Endothelial cell of umbilical vein (primary cell): ENCODE results near the gene NTN4. TPM values are rescaled to one million over a fixed set of nuclear protein-coding genes. Genes with fewer than 3 reads are reported as not detected.

Source experiments
- BruUV-seq: library from RNA; stranded (reverse); fragments of 400-500 nt; replicated peaks from 2 replicates; lab custom pipeline; 2021; lab: Mats Ljungman, UMichigan
- CTCF ChIA-PET: fragments of 300-600, 350-600 bp; sonication (Branson Sonifier 250); formaldehyde crosslinking; loops from one replicate; lab custom pipeline; 2021; ENCODE audit warnings: antibody characterized with exemption, inconsistent platforms; lab: Charles Lee
- POLR2A ChIA-PET: fragments of 300-600, 350-600 bp; sonication (Branson Sonifier 250); formaldehyde crosslinking; loops from one replicate; lab custom pipeline; 2021; ENCODE audit warnings: antibody characterized with exemption, inconsistent platforms; lab: Charles Lee
- DNase-seq: peaks from one replicate; pipeline ENCODE4 v3.0.0-alpha.2; 2011; ENCODE audit warnings: low read depth, low spot score
- FAIRE-seq: peaks from 2 replicates; lab custom pipeline; 2011; peaks lifted over from hg19 to GRCh38; lab: Jason Lieb, UNC
- H2AFZ ChIP-seq: 2 replicates; pipeline ENCODE4 v1.6.0; 2012; ENCODE audit warnings: low read depth, low read length, control low read depth, inconsistent platforms
- H3K27ac ChIP-seq: 2 replicates; pipeline ENCODE4 v1.5.1; 2011; ENCODE audit warnings: low read depth, mild to moderate bottlenecking, control low read depth, low read length, moderate library complexity; ENCODE audit not compliant: insufficient read depth
- H3K27me3 ChIP-seq, 2 experiments: 2 replicates each; pipeline versions ENCODE4 v1.6.0 to v1.6.1; 2011; ENCODE audit warnings: low read length in 2 of 2, mixed read lengths in 1 of 2; ENCODE audit not compliant: control insufficient read depth in 2 of 2, insufficient read depth in 2 of 2
- H3K36me3 ChIP-seq, 2 experiments: 2 replicates in 1 of 2; 3 replicates in 1 of 2; pipeline ENCODE4 v1.5.1; 2011; ENCODE audit warnings: low read length in 2 of 2, mild to moderate bottlenecking in 1 of 2, moderate library complexity in 1 of 2; ENCODE audit not compliant: control insufficient read depth in 2 of 2, insufficient read depth in 2 of 2; ENCODE audit errors: extremely low read depth in 1 of 2
- H3K4me1 ChIP-seq: 3 replicates; pipeline ENCODE4 v1.5.1; 2011; ENCODE audit warnings: mild to moderate bottlenecking, low read length; ENCODE audit not compliant: control insufficient read depth, insufficient read depth; ENCODE audit errors: extremely low read depth
- H3K4me2 ChIP-seq: 2 replicates; pipeline ENCODE4 v1.6.1; 2011; ENCODE audit warnings: low read length, control low read depth, mixed read lengths; ENCODE audit not compliant: insufficient read depth
- H3K4me3 ChIP-seq, 3 experiments: fragments of 200-600 bp in 1 of 3; sonication (generic), shearing (Covaris generic) in 1 of 3; replicated peaks in 1 of 3; 2 replicates each; pipeline ENCODE4 v1.5.1; 2011 to 2016; ENCODE audit warnings: control low read depth in 3 of 3, low read length in 3 of 3, mild to moderate bottlenecking in 2 of 3, inconsistent platforms in 1 of 3, low read depth in 1 of 3, moderate library complexity in 1 of 3; ENCODE audit not compliant: insufficient read depth in 1 of 3
- H3K79me2 ChIP-seq: 2 replicates; pipeline ENCODE4 v1.6.0; 2012; ENCODE audit warnings: low read length, inconsistent platforms; ENCODE audit not compliant: control insufficient read depth, insufficient read depth
- H3K9ac ChIP-seq: replicated peaks from 2 replicates; pipeline ENCODE3; 2011; ENCODE audit warnings: low read length, control low read depth; ENCODE audit not compliant: insufficient read depth; ENCODE audit errors: extremely low read depth
- H3K9me1 ChIP-seq: replicated peaks from 3 replicates; pipeline ENCODE4 v1.6.0; 2011; ENCODE audit warnings: mild to moderate bottlenecking, low read length; ENCODE audit not compliant: control insufficient read depth, insufficient read depth; ENCODE audit errors: extremely low read depth
- H3K9me3 ChIP-seq: replicated peaks from 2 replicates; pipeline ENCODE4 v1.5.1; 2012; ENCODE audit warnings: low read length, inconsistent platforms; ENCODE audit not compliant: control insufficient read depth, insufficient read depth
- H4K20me1 ChIP-seq: replicated peaks from 2 replicates; pipeline ENCODE3; 2011; ENCODE audit warnings: mild to moderate bottlenecking, low read length; ENCODE audit not compliant: control insufficient read depth, insufficient read depth; ENCODE audit errors: extremely low read depth
- EZH2 ChIP-seq: IDR thresholded peaks from 2 replicates; pipeline ENCODE4 v1.6.1; 2012; ENCODE audit warnings: borderline replicate concordance, low read depth, mild to moderate bottlenecking, moderate library complexity, low read length, inconsistent platforms; ENCODE audit not compliant: severe bottlenecking
- GATA2 ChIP-seq: IDR thresholded peaks from 2 replicates; pipeline ENCODE4 v1.7.0; 2011; ENCODE audit warnings: low read depth, mild to moderate bottlenecking, moderate library complexity, mixed read lengths, low read length; ENCODE audit not compliant: insufficient read length, insufficient read depth
- dilution Hi-C: fragments of 300-500 bp; cut with MboI; formaldehyde crosslinking; loops from one replicate; pipeline ENCODE4 v1.15.0; 2019; ENCODE audit warnings: low sequenced_read_pairs; ENCODE audit not compliant: extremely low pct_ligation_motif_present
- intact Hi-C: fragments of 100-400 bp; cut with micrococcal nuclease; formaldehyde crosslinking; loops from one replicate; pipeline ENCODE4 v1.10.0; 2022
- polyA plus RNA-seq, 4 experiments: library from polyadenylated mRNA; depleted of rRNA in 3 of 4; stranded (reverse) in 3 of 4; unstranded in 1 of 4; fragments of >200 nt; gene quantifications; 2 replicates each; pipeline versions ENCODE4 v1.2.1 to v1.2.3, GENCODE V29; 2011 to 2012; ENCODE audit warnings: missing spikeins in 1 of 4
- total RNA-seq: library from RNA; stranded (reverse); gene quantifications from 2 replicates; pipeline ENCODE4 v1.2.3, GENCODE V29; 2021
- TF ChIP-seq, protein P1 (sequence below), 2 donors: IDR thresholded peaks; 1 replicate in 1 of 2; 2 replicates in 1 of 2; pipeline ENCODE4 v1.5.1; 2011; ENCODE audit warnings: low read length in 2 of 2, mild to moderate bottlenecking in 2 of 2, moderate library complexity in 2 of 2, control low read depth in 1 of 2, inconsistent platforms in 1 of 2, low read depth in 1 of 2; ENCODE audit not compliant: insufficient read depth in 1 of 2; ENCODE audit errors: extremely low read depth in 1 of 2

Gene NTN4
- total and polyA plus RNA-seq, 2 donors (not counting 3 experiments of a cell fraction or from before 2014, with no cell fraction given) = 120 to 317 TPM

DNA sequence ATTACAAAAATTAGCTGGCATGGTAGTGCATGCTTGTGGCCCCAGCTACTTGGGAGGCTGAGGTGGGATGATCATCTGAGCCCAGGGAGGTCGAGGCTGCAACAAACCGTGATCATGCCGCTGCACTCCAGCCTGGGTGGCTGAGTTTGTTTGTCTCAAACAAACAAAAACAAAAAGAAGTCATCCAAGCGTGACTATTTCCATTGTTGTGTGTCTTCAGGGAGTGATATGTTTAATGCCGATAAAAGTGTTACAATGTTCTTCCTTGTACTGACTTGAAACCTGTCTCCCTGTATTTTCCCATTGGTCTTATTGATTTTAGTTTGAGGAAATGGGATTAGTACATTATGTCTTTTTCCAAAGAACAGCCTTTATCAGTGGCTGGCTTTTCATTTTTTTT is 163.7 kb downstream of the NTN4 start:
- no peaks in the 10 kb centered on the region for H3K9me3 ChIP-seq
- no peak for DNase-seq
- no peaks in the 10 kb centered on the region for H3K36me3 ChIP-seq
- ChIA-PET CTCF (no interaction called here), POLR2A (no interaction called here)
- BruUV-seq = no TSS peak
- H4K20me1 ChIP-seq = no peaks in the 10 kb centered on the region
- dilution Hi-C loops (no loop called here), intact Hi-C loops (no loop called here)
- no peaks in the 10 kb centered on the region for H3K27me3 ChIP-seq
- no peaks in the 10 kb centered on the region for H3K79me2 ChIP-seq
- TF ChIP-seq, protein P1, sequence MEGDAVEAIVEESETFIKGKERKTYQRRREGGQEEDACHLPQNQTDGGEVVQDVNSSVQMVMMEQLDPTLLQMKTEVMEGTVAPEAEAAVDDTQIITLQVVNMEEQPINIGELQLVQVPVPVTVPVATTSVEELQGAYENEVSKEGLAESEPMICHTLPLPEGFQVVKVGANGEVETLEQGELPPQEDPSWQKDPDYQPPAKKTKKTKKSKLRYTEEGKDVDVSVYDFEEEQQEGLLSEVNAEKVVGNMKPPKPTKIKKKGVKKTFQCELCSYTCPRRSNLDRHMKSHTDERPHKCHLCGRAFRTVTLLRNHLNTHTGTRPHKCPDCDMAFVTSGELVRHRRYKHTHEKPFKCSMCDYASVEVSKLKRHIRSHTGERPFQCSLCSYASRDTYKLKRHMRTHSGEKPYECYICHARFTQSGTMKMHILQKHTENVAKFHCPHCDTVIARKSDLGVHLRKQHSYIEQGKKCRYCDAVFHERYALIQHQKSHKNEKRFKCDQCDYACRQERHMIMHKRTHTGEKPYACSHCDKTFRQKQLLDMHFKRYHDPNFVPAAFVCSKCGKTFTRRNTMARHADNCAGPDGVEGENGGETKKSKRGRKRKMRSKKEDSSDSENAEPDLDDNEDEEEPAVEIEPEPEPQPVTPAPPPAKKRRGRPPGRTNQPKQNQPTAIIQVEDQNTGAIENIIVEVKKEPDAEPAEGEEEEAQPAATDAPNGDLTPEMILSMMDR (IDR thresholded peaks at IDR 0.05; ENCODE audit: extremely low read depth in 1 of 2, insufficient read depth in 1 of 2, low read depth in 1 of 2, low read length in 2 of 2) = no peak
- no peak overlapping the region for H3K4me2 ChIP-seq
- no peak overlapping the region for H2AFZ ChIP-seq
- H3K9me1 ChIP-seq = no peaks in the 10 kb centered on the region
- H3K27ac ChIP-seq = no peak overlapping the region
- peaks cover 26% of the 10 kb centered on the region for H3K4me1 ChIP-seq
- no peak for FAIRE-seq
- no peak overlapping the region for H3K9ac ChIP-seq
- H3K4me3 ChIP-seq = no peak overlapping the region

DNA sequence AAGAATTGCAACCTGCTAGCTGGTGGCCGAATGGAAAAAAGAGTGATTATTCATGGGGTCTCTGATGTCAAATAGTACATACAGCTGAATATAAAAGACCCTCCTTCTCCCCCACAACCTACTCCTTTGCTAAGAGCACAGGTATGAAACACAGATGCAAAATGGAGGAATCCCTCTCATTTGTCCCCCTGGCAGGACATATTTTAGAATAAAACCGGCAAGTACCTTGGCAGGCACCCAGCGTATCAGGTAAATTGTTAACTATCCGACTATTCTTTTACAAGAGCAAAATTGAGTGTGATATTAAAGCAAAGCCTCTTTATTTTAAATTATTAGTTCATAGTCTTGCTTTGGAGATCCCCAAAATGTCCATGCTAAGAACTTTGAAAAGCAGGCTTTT is 165.6 kb downstream of the NTN4 start:
- Histone ChIP-seq H3K36me3 (no peaks in the 10 kb centered on the region), H3K4me2 (no peak overlapping the region), H3K4me3 (no peak overlapping the region), H3K79me2 (no peaks in the 10 kb centered on the region), H2AFZ (no peak overlapping the region), H3K27ac (peak overlapping the region; percentile 98), H3K9me3 (no peaks in the 10 kb centered on the region), H3K27me3 (no peaks in the 10 kb centered on the region), H3K9ac (peak overlapping the region; percentile 69), H4K20me1 (no peaks in the 10 kb centered on the region), H3K4me1 (peaks cover 16% of the 10 kb centered on the region), H3K9me1 (no peaks in the 10 kb centered on the region)
- CTCF ChIA-PET = interaction anchor here (1.0 to 2.2 kb wide), 9 partner anchors 9 to 204 kb away, joined by 3 to 9 read pairs (median 3); no protein-coding TSS in a partner anchor
- FAIRE-seq = no peak
- DNase-seq = no peak
- TF ChIP-seq, protein P1 (IDR thresholded peaks at IDR 0.05; ENCODE audit: extremely low read depth in 1 of 2, insufficient read depth in 1 of 2, low read depth in 1 of 2, low read length in 2 of 2) = no peak
- TF ChIP-seq EZH2 = no peak
- TF ChIP-seq GATA2 = no peak
- dilution Hi-C loops (no loop called here), intact Hi-C loops (no loop called here)
- TSS peak; percentile 83 for BruUV-seq
- POLR2A ChIA-PET = no interaction called here
